ENCODE data around the gene TRAF6.

DNA sequence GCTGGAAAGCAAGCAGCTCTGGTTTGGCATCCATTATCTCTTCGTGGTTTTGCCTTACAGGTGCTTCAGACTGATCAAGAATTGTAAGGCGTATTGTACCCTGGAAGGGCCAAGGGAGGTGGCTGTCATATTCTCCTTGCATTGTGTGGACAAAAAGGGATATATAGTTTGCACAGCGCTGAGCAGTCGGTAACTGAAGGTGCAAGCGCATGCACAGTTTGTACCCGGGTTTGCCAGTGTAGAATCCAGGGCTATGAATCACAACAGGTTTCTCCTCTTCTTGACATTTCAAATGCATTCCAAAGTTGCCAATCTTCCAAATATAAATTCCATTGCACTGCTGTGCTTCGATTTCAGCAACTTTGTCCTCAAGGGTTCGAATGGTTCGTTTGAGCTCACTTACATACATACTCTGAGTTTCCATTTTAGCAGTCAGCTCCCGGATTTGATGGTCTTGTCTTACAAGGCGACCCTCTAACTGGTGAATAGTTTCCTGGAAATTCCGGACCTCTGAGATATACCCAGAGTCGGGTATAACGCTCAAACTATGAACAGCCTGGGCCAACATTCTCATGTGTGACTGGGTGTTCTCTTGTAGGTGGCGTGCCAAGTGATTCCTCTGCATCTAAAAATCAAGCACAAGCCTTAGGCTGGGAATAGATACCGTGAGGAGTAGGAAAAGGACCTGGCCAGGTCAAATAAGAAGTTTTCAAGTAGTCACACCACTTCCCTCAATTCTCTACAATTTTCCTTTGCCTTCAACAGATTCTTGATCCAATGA lies 19.9 kb downstream of the TRAF6 start:
- TF ChIP-seq, protein P1, sequence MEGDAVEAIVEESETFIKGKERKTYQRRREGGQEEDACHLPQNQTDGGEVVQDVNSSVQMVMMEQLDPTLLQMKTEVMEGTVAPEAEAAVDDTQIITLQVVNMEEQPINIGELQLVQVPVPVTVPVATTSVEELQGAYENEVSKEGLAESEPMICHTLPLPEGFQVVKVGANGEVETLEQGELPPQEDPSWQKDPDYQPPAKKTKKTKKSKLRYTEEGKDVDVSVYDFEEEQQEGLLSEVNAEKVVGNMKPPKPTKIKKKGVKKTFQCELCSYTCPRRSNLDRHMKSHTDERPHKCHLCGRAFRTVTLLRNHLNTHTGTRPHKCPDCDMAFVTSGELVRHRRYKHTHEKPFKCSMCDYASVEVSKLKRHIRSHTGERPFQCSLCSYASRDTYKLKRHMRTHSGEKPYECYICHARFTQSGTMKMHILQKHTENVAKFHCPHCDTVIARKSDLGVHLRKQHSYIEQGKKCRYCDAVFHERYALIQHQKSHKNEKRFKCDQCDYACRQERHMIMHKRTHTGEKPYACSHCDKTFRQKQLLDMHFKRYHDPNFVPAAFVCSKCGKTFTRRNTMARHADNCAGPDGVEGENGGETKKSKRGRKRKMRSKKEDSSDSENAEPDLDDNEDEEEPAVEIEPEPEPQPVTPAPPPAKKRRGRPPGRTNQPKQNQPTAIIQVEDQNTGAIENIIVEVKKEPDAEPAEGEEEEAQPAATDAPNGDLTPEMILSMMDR (conservative IDR thresholded peaks at IDR 0.05; ENCODE audit: low read depth, low read length): no peak
- TF ChIP-seq EZH2phosphoT487 (IDR thresholded peaks at IDR 0.05; ENCODE audit: borderline replicate concordance, low read length) (no peak), EZH2 (IDR thresholded peaks at IDR 0.05; ENCODE audit: low read length, unreplicated experiment) (no peak)

Measured in PC-3 (cell line).